WERI-Rb-1 (cell line): Measurements from ENCODE around the gene PNPLA8.

ENCODE experiments used
- DNase-seq: peaks from one replicate; pipeline ENCODE4 v3.0.0-alpha.2; 2020
- H3K27ac ChIP-seq: fragments of 250-450 bp; sonication (Bioruptor Pico); 2 replicates; pipeline ENCODE4 v1.5.1; 2020; ENCODE audit warnings: mild to moderate bottlenecking, moderate library complexity
- H3K27me3 ChIP-seq: fragments of 250-450 bp; sonication (Bioruptor Pico); 2 replicates; pipeline ENCODE4 v1.5.1; 2021; ENCODE audit warnings: mild to moderate bottlenecking, low read depth, moderate library complexity; ENCODE audit not compliant: insufficient read depth, severe bottlenecking
- H3K36me3 ChIP-seq: fragments of 250-450 bp; sonication (Bioruptor Pico); 2 replicates; pipeline ENCODE4 v1.5.1; 2020; ENCODE audit warnings: mild to moderate bottlenecking, moderate library complexity
- H3K4me3 ChIP-seq: 2 replicates; pipeline ENCODE4 v1.5.1; 2011; ENCODE audit warnings: low read depth, mild to moderate bottlenecking, control low read depth, low read length
- H3K9me3 ChIP-seq: fragments of 250-450 bp; sonication (Bioruptor Pico); 2 replicates; pipeline ENCODE4 v1.5.1; 2021; ENCODE audit warnings: mild to moderate bottlenecking, moderate library complexity; ENCODE audit not compliant: severe bottlenecking
- CTCF ChIP-seq: IDR thresholded peaks from 2 replicates; pipeline ENCODE4 v1.5.1; 2011; ENCODE audit warnings: low read depth, mild to moderate bottlenecking, control low read depth, inconsistent platforms, low read length

PNPLA8 gene

GRCh38 chr7:108451296-108451848 lies 74.6 kb downstream of the PNPLA8 start:
- H3K36me3 ChIP-seq, result no peaks in the 10 kb centered on the region
- no peak overlapping the region for H3K4me3 ChIP-seq
- no peak overlapping the region for H3K27ac ChIP-seq
- DNase-seq, result no peak
- H3K9me3 ChIP-seq, result no peaks in the 10 kb centered on the region
- no peak for TF ChIP-seq CTCF
- H3K27me3 ChIP-seq, result no peaks in the 10 kb centered on the region

GRCh38 chr7:108450160-108450559 lies 75.8 kb downstream of the PNPLA8 start:
- no peak for DNase-seq
- no peaks in the 10 kb centered on the region for H3K9me3 ChIP-seq
- H3K27ac ChIP-seq, result no peak overlapping the region
- no peaks in the 10 kb centered on the region for H3K36me3 ChIP-seq
- no peak for TF ChIP-seq CTCF
- H3K4me3 ChIP-seq, result no peak overlapping the region
- H3K27me3 ChIP-seq, result no peaks in the 10 kb centered on the region

GRCh38 chr7:108449521-108449920 lies 76.4 kb downstream of the PNPLA8 start:
- no peak for TF ChIP-seq CTCF
- Histone ChIP-seq H3K4me3 (no peak overlapping the region), H3K27ac (no peak overlapping the region), H3K36me3 (no peaks in the 10 kb centered on the region), H3K9me3 (no peaks in the 10 kb centered on the region), H3K27me3 (no peaks in the 10 kb centered on the region)
- no peak for DNase-seq

GRCh38 chr7:108448584-108449505 lies 77.1 kb downstream of the PNPLA8 start:
- DNase-seq, result no peak
- H3K36me3 ChIP-seq, result no peaks in the 10 kb centered on the region
- H3K4me3 ChIP-seq, result no peak overlapping the region
- no peak for TF ChIP-seq CTCF
- no peaks in the 10 kb centered on the region for H3K9me3 ChIP-seq
- no peak overlapping the region for H3K27ac ChIP-seq
- H3K27me3 ChIP-seq, result no peaks in the 10 kb centered on the region

GRCh38 chr7:108442039-108442568 lies 83.8 kb downstream of the PNPLA8 start:
- Histone ChIP-seq H3K4me3 (no peak overlapping the region), H3K27ac (no peak overlapping the region), H3K27me3 (no peaks in the 10 kb centered on the region), H3K36me3 (no peaks in the 10 kb centered on the region), H3K9me3 (no peaks in the 10 kb centered on the region)
- TF ChIP-seq CTCF, result no peak
- no peak for DNase-seq
